ENCODE results near the gene SLC12A8.

The SLC12A8 gene

GRCh38 chr3:125151916-125152315, 60.6 kb downstream of the SLC12A8 start:
- DNase-seq (ENCODE audit: low spot score) = no peak

GRCh38 chr3:125151442-125151817, 61.1 kb downstream of the SLC12A8 start:
- DNase-seq (ENCODE audit: low spot score) = no peak

GRCh38 chr3:125150525-125151441, 61.8 kb downstream of the SLC12A8 start:
- DNase-seq (ENCODE audit: low spot score) = peak; percentile 68

GRCh38 chr3:125149462-125149861, 63.1 kb downstream of the SLC12A8 start:
- DNase-seq (ENCODE audit: low spot score) = no peak

- DNase-seq (ENCODE audit: low spot score) = no peak
Observed at GRCh38 chr3:125148836-125149235, 63.7 kb downstream of the SLC12A8 start.

GRCh38 chr3:125148016-125148812, 64.3 kb downstream of the SLC12A8 start:
- no peak for DNase-seq (ENCODE audit: low spot score)

GRCh38 chr3:125147491-125147820, 65.1 kb downstream of the SLC12A8 start:
- DNase-seq (ENCODE audit: low spot score) = no peak

- no peak for DNase-seq (ENCODE audit: low spot score)
Observed at GRCh38 chr3:125146626-125147490, 65.7 kb downstream of the SLC12A8 start.

- DNase-seq (ENCODE audit: low spot score) = no peak
Observed at GRCh38 chr3:125145751-125146475, 66.6 kb downstream of the SLC12A8 start.

GRCh38 chr3:125144653-125145314, 67.8 kb downstream of the SLC12A8 start:
- no peak for DNase-seq (ENCODE audit: low spot score)

GRCh38 chr3:125143982-125144652, 68.4 kb downstream of the SLC12A8 start:
- no peak for DNase-seq (ENCODE audit: low spot score)

GRCh38 chr3:125143538-125143937, 69.0 kb downstream of the SLC12A8 start:
- DNase-seq (ENCODE audit: low spot score) = no peak

- no peak for DNase-seq (ENCODE audit: low spot score)
Observed at GRCh38 chr3:125142940-125143339, 69.6 kb downstream of the SLC12A8 start.

GRCh38 chr3:125142420-125142778, 70.1 kb downstream of the SLC12A8 start:
- DNase-seq (ENCODE audit: low spot score) = no peak

GRCh38 chr3:125141596-125142419, 70.7 kb downstream of the SLC12A8 start:
- peak; percentile 70 for DNase-seq (ENCODE audit: low spot score)

GRCh38 chr3:125140818-125141595, 71.5 kb downstream of the SLC12A8 start:
- no peak for DNase-seq (ENCODE audit: low spot score)

- DNase-seq (ENCODE audit: low spot score) = no peak
Observed at GRCh38 chr3:125140011-125140817, 72.3 kb downstream of the SLC12A8 start.

GRCh38 chr3:125139386-125139785, 73.2 kb downstream of the SLC12A8 start:
- DNase-seq (ENCODE audit: low spot score) = no peak

All from CD4-positive, alpha-beta T cell treated with Interleukin-2 at 100 ng/mL for 4 hours (primary cell).